ELF-1 (cell line): ENCODE measurements around the gene TANGO2.
A peak's percentile ranks its signal among the peaks of the same experiment; 100 is the strongest.
"Not testable (repeated sequence)": the region's sequence is repeated elsewhere in the genome, so short reads cannot be mapped to it uniquely, and the experiment has no call there.

Experiments used
- DNase-seq: peaks from one replicate; pipeline ENCODE4 v3.0.0-alpha.2; 2016; ENCODE audit warnings: low read depth, low spot score

The TANGO2 gene

DNA sequence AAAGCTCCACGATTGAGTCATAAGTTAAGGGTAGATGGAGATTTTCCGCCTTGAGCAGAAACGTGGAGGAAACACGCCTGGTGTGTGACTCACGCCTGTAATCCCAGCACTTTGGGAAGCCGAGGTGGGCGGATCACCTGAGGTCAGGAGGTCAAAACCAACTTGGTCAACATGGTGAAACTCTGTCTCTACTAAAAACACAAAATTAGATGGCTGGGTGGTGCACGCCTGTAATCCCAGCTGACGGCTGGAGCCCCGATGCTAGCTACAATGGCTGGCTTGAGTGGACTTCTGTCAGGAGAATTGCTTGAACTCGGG lies 41.8 kb downstream of the TANGO2 start:
- peak; percentile 47 for DNase-seq

- DNase-seq, result no peak
Measured at GRCh38 chr22:20063271-20064139, 42.6 kb downstream of the TANGO2 start.

GRCh38 chr22:20064140-20064480 lies 43.2 kb downstream of the TANGO2 start:
- no peak for DNase-seq

DNA sequence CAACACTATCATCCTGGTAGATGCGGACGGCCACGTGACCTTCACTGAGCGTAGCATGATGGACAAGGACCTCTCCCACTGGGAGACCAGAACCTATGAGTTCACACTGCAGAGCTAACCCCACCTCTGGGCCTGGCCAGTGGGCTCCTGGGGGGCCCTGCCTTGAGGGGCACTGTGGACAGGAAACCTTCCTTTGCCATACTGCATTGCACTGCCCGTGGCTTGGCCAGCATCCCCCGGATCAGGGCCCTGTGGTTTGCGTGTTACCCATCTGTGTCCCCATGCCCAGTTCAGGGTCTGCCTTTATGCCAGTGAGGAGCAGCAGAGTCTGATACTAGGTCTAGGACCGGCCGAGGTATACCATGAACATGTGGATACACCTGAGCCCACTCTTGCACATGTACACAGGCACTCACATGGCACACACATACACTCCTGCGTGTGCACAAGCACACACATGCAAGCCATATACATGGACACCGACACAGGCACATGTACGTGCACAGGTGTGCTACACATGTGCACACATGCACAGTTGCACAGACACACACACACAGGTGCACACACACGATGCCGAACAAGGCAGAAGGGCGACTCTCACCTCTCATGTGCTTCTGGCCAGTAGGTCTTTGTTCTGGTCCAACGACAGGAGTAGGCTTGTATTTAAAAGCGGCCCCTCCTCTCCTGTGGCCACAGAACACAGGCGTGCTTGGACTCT lies 43.8 kb downstream of the TANGO2 start:
- DNase-seq, result no peak

GRCh38 chr22:20065896-20066616 lies 45.1 kb downstream of the TANGO2 start:
- DNase-seq, result no peak

DNA sequence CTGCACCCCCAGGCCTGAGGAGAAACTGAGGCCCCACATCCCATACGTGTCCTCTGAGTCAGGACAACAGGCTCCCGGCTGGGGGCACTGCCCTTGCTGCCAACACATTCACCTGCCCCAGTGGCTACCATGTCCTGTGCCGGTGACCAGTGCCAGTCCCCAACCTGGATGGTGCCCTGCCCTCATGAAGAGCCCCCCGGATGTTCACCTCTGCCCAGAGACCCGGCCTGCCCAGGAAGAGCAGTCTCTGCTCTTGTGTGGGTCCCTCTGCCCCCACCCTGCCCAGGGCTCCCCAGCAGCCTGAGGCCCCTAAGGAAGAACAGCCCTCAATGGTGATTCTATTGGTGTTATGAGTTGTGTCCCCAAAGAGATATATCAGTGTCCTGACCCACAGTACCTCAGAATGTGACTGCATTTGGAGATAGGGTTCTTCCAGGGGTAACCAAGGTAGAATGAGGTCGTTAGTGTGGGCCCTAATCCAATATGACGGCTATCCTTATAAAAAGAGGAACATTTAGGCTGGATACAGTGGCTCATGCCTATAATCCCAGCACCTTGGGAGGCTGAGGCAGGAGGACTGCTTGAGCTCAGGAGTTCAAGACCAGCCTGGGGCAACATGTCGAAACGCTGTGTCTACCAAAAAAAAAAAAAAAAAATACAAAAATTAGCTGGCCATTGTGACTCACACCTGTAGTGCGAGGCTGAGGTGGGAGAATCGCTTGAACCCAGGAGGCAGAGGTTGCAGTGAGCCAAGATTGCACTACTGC lies 45.9 kb downstream of the TANGO2 start:
- DNase-seq, result no peak

GRCh38 chr22:20067384-20067682 lies 46.4 kb downstream of the TANGO2 start:
- DNase-seq, result not testable (repeated sequence)

DNA sequence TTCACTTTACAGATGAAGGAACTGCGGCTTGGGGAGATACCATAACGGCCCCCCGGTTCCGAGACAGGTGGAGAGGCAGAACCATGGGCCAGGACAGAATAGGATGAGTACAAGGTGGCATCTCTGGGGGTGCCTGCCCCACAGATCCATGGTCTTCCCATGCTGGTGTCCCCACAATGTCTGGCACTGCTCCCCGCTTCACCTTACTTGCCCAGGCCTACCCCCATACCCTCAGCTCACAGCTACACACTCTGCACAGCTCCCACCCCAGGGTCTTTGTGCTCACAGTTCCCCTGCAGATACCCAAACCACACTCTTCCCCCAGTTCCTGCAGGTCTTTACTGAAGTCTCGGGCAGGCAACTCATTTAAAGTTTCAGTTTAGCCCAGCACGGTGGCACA lies 47.7 kb downstream of the TANGO2 start:
- no peak for DNase-seq

DNA sequence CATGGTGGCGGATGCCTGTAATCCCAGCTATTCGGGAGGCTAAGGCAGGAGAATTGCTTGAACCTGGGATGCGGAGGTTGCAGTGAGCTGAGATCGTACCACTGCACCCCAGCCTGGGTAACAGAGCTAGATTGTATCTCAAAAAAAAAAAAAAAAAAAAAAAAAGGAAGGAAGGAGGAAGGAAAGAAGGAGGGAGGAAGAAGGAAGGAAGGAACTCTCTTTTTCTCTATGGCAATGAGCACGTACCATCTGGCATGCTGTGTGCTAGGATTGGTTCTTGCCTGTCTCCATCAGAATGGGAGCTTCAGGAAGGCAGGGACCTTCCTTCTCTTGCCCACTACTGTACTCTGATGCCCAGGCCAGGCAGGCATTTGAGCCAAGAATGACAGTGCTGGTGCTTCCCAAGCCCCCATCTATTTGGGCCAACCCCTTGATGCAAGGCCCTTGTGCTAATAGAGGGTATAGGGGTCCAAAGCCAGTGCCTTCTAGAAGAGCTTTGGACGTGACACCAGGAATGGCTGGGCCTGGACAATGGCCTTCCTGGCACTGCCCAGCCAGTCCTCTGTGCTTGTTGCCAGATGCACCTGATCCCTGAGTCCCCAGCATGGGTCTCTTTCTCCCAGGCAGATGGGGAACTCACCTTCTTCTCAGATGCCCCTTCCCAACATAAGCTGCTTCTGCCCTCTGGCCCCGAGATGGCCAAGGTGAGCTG lies 48.6 kb downstream of the TANGO2 start:
- DNase-seq, result no peak

GRCh38 chr22:20071524-20071972 lies 50.6 kb downstream of the TANGO2 start:
- no peak for DNase-seq

GRCh38 chr22:20076627-20077172 lies 55.8 kb downstream of the TANGO2 start:
- no peak for DNase-seq

- peak; percentile 94 for DNase-seq
Measured at GRCh38 chr22:20079745-20080444, 59.0 kb downstream of the TANGO2 start, which contains the start of gene DGCR8. TSS of gene DGCR8 (plus strand) at chr22:20080241. CDS start at chr22:20085964, 5,723 bp downstream.

DNA sequence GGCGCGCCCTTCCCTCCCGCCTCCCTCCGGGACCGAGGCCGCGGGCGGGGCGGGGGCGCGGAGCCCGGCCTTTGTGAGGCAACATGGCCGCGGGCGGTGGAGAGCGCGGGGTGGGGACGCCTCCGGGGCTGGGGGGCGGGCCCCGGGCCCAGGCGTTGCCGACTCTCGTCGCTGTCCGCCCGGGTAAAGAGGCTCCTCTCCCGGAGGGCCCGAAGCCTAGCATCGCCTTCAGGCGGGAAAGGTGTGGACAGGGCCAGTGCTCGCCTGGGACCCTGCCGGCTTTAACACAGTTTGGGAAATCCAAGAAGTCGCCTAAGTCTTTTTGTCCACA lies 59.5 kb downstream of the TANGO2 start:
- DNase-seq, result no peak

DNA sequence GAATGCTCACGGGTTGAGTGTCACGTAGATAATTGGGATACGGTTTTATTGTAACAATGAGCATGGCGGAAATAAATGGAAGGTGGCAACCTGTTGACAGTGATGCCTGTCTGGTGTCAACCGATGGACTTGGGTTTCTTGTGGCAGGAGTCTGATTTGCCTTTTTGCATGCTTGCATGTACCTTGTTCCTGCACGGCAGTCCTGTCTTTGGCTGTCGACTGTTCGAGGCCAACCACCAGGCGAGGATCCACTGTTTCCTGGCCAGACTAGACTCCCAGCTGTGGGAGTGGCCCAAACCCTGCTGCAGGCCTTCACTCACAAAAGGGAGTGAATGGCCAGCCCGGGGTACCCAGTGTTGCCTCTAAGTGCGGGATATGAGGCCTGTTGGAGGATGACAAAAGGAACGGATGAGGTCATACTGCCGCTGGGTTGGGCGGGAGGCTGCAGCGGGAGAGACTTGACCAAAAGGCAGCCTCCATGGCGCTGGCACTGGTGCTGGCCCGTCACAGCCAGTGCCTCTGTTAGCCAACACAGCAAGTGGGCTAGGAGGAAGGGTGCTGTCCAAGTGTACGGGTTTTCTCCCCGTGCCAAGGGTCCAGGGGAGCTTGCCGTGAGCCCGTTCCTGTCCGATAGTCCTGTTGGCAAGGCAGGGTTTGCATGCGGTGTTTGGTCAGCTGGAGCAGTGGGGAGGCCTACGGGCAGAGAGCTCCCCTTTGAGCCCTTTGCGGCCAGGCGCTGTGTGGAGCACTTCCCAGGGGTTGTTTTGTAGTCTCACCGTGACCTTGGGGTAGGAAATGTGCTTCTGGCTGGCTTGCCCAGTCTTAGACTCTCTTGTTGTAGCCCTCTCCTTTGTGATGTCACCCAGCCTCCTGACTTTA lies 60.1 kb downstream of the TANGO2 start:
- peak; percentile 87 for DNase-seq

GRCh38 chr22:20083157-20083890 lies 62.4 kb downstream of the TANGO2 start:
- DNase-seq, result peak; percentile 27

- DNase-seq, result no peak
Measured at GRCh38 chr22:20083891-20084546, 63.1 kb downstream of the TANGO2 start.

- DNase-seq, result peak; percentile 75
Measured at GRCh38 chr22:20084547-20085413, 63.9 kb downstream of the TANGO2 start.
